Mesenchymal stem cell (in vitro differentiated cells and primary cell): ENCODE results near the gene RNF133.

Experiments
- DNase-seq: peaks from one replicate; pipeline ENCODE4 v3.0.0-alpha.2; 2013
- H2AFZ ChIP-seq: one replicate; pipeline ENCODE4 v1.6.1; 2013; ENCODE audit warnings: low read depth, mild to moderate bottlenecking, control low read depth, inconsistent platforms, low read length, moderate library complexity
- H2AK5ac ChIP-seq: 2 replicates; pipeline ENCODE4 v1.6.1; 2013; ENCODE audit warnings: low read length, moderate library complexity, mild to moderate bottlenecking, inconsistent platforms; ENCODE audit not compliant: severe bottlenecking
- H2BK120ac ChIP-seq: one replicate; pipeline ENCODE4 v1.6.1; 2013; ENCODE audit warnings: low read depth, mild to moderate bottlenecking, inconsistent platforms, low read length, moderate library complexity
- H2BK12ac ChIP-seq, 2 experiments: one replicate each; pipeline ENCODE4 v1.6.1; 2013; ENCODE audit warnings: inconsistent platforms in 2 of 2, low read length in 2 of 2, mild to moderate bottlenecking in 2 of 2, moderate library complexity in 2 of 2, control low read depth in 1 of 2
- H2BK15ac ChIP-seq: one replicate; pipeline ENCODE4 v1.6.1; 2013; ENCODE audit warnings: mild to moderate bottlenecking, low read depth, inconsistent platforms; ENCODE audit not compliant: poor library complexity, severe bottlenecking
- H2BK5ac ChIP-seq: 2 replicates; pipeline ENCODE4 v1.6.1; 2013; ENCODE audit warnings: low read depth, mild to moderate bottlenecking, low read length, control low read depth, inconsistent platforms; ENCODE audit not compliant: poor library complexity, severe bottlenecking
- H3K14ac ChIP-seq, 2 experiments: one replicate each; pipeline ENCODE4 v1.6.1; 2013; ENCODE audit warnings: inconsistent platforms in 2 of 2, low read length in 2 of 2, control low read depth in 1 of 2, mild to moderate bottlenecking in 1 of 2, moderate library complexity in 1 of 2
- H3K18ac ChIP-seq, 2 experiments: one replicate each; pipeline ENCODE4 v1.6.1; 2013; ENCODE audit warnings: inconsistent platforms in 2 of 2, low read length in 2 of 2, control low read depth in 1 of 2, low read depth in 1 of 2, mild to moderate bottlenecking in 1 of 2
- H3K23ac ChIP-seq, 2 experiments: one replicate each; pipeline ENCODE4 v1.6.1; 2013; ENCODE audit warnings: inconsistent platforms in 2 of 2, low read length in 2 of 2, mild to moderate bottlenecking in 2 of 2, moderate library complexity in 2 of 2, control low read depth in 1 of 2
- H3K27ac ChIP-seq: 2 replicates; pipeline ENCODE4 v1.5.1; 2013; ENCODE audit warnings: mild to moderate bottlenecking, moderate library complexity, low read length, control low read depth, inconsistent platforms; ENCODE audit not compliant: poor library complexity, severe bottlenecking
- H3K27me3 ChIP-seq, 2 experiments: 2 replicates each; pipeline versions ENCODE4 v1.6.1 to v1.7.0; 2013; ENCODE audit warnings: low read length in 2 of 2, mild to moderate bottlenecking in 2 of 2, moderate library complexity in 2 of 2, control low read depth in 1 of 2, inconsistent platforms in 1 of 2; ENCODE audit not compliant: control insufficient read depth in 1 of 2, insufficient read depth in 1 of 2
- H3K36me3 ChIP-seq, 2 experiments: 2 replicates each; pipeline versions ENCODE4 v1.6.1 to v1.7.0; 2013; ENCODE audit warnings: low read length in 2 of 2, control low read depth in 1 of 2, inconsistent platforms in 1 of 2, low read depth in 1 of 2, mild to moderate bottlenecking in 1 of 2; ENCODE audit not compliant: insufficient read depth in 2 of 2, control insufficient read depth in 1 of 2
- H3K4ac ChIP-seq, 2 experiments: one replicate each; pipeline ENCODE4 v1.6.1; 2013; ENCODE audit warnings: inconsistent platforms in 2 of 2, low read length in 2 of 2, mild to moderate bottlenecking in 2 of 2, moderate library complexity in 2 of 2, control low read depth in 1 of 2, low read depth in 1 of 2
- H3K4me1 ChIP-seq: 2 replicates; pipeline ENCODE4 v1.6.1; 2013; ENCODE audit warnings: low read depth, low read length, control low read depth; ENCODE audit not compliant: control insufficient read depth, insufficient read depth
- H3K4me2 ChIP-seq: 2 replicates; pipeline ENCODE4 v1.6.1; 2013; ENCODE audit warnings: low read length, mild to moderate bottlenecking, inconsistent platforms; ENCODE audit not compliant: poor library complexity, severe bottlenecking
- H3K4me3 ChIP-seq, 2 experiments: 2 replicates each; pipeline versions ENCODE4 v1.5.1 to v1.7.0; 2013; ENCODE audit warnings: low read length in 2 of 2, mild to moderate bottlenecking in 2 of 2, control low read depth in 1 of 2, low read depth in 1 of 2; ENCODE audit not compliant: insufficient read depth in 1 of 2
- H3K79me1 ChIP-seq: replicated peaks from 2 replicates; pipeline ENCODE4 v1.6.1; 2013; ENCODE audit warnings: mild to moderate bottlenecking, control low read depth, low read length, inconsistent platforms; ENCODE audit not compliant: poor library complexity, severe bottlenecking
- H3K9ac ChIP-seq: 2 replicates; pipeline ENCODE4 v1.7.0; 2013; ENCODE audit warnings: mild to moderate bottlenecking, low read length, moderate library complexity
- H3K9me3 ChIP-seq: 2 replicates; pipeline ENCODE4 v1.7.0; 2013; ENCODE audit warnings: mild to moderate bottlenecking, low read length; ENCODE audit not compliant: control insufficient read depth
- H4K8ac ChIP-seq: one replicate; pipeline ENCODE4 v1.6.1; 2013; ENCODE audit warnings: inconsistent platforms, mild to moderate bottlenecking, low read length, moderate library complexity
- H4K91ac ChIP-seq: one replicate; pipeline ENCODE4 v1.6.1; 2013; ENCODE audit warnings: mild to moderate bottlenecking, low read length, inconsistent platforms
- WGBS: methylation state at CpG from one replicate; pipeline ENCODE4 v1.1.7; 2013; ENCODE audit warnings: mixed read lengths; 5-methylcytosine and 5-hydroxymethylcytosine counted together

Gene RNF133

DNA sequence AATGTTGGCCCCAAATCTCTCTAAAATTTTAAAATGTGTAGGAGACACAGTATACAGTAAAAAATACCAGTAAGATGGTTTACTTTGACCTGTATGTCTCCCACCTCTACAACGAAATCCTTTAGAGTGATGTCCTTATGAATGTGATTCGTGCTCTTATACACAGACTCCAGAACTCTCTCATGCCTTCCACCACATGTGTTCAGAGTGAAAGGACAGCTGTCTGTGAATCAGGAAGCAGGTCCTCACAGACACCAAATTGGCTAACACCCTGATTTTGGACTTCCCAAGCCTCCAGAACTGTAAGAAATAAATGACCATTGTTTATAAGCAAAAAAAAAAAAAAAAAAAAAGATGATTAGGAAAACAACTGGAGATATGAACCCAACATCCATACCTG, 35.2 kb downstream of the RNF133 start:
- Histone ChIP-seq H2AK5ac (no peak overlapping the region), H4K8ac (no peak overlapping the region), H3K4ac (no peak overlapping the region), H3K79me1 (no peaks in the 10 kb centered on the region), H3K23ac (no peak overlapping the region), H3K4me1 (no peaks in the 10 kb centered on the region), H2AFZ (no peak overlapping the region), H3K27ac (no peak overlapping the region), H2BK120ac (no peak overlapping the region), H3K9me3 (no peaks in the 10 kb centered on the region), H3K4me3 (no peak overlapping the region), H3K36me3 (no peaks in the 10 kb centered on the region), H3K4me2 (no peak overlapping the region), H2BK5ac (no peak overlapping the region), H3K18ac (no peak overlapping the region), H2BK12ac (no peak overlapping the region), H2BK15ac (no peak overlapping the region), H3K9ac (no peak overlapping the region), H3K14ac (no peak overlapping the region), H4K91ac (no peak overlapping the region), H3K27me3 (no peaks in the 10 kb centered on the region)
- 95% methylated on average over 2 of the region's 2 CpGs for WGBS
- DNase-seq: no peak

- Histone ChIP-seq H2AK5ac (no peak overlapping the region), H3K4me2 (no peak overlapping the region), H4K8ac (no peak overlapping the region), H3K4me3 (no peak overlapping the region), H3K27ac (no peak overlapping the region), H2BK12ac (no peak overlapping the region), H3K79me1 (no peaks in the 10 kb centered on the region), H2AFZ (no peak overlapping the region), H2BK120ac (no peak overlapping the region), H3K23ac (no peak overlapping the region), H3K14ac (no peak overlapping the region), H2BK5ac (no peak overlapping the region), H3K9me3 (peaks cover 6% of the 10 kb centered on the region), H3K4me1 (no peaks in the 10 kb centered on the region), H3K9ac (no peak overlapping the region), H3K18ac (no peak overlapping the region), H3K36me3 (no peaks in the 10 kb centered on the region), H3K27me3 (no peaks in the 10 kb centered on the region), H2BK15ac (no peak overlapping the region), H4K91ac (no peak overlapping the region), H3K4ac (no peak overlapping the region)
- no peak for DNase-seq
- WGBS: 93% methylated on average over 1 of the region's 2 CpGs
Measured at GRCh38 chr7:122658856-122659255, 40.1 kb downstream of the RNF133 start.

GRCh38 chr7:122653685-122654084, 45.2 kb downstream of the RNF133 start:
- Histone ChIP-seq H3K79me1 (no peaks in the 10 kb centered on the region), H3K4me1 (no peaks in the 10 kb centered on the region), H3K36me3 (no peaks in the 10 kb centered on the region), H2BK15ac (no peak overlapping the region), H4K91ac (no peak overlapping the region), H3K4me2 (no peak overlapping the region), H2AFZ (no peak overlapping the region), H3K4ac (no peak overlapping the region), H3K9ac (no peak overlapping the region), H3K9me3 (peaks cover 6% of the 10 kb centered on the region), H3K4me3 (no peak overlapping the region), H3K18ac (no peak overlapping the region), H2BK12ac (no peak overlapping the region), H3K14ac (no peak overlapping the region), H4K8ac (no peak overlapping the region), H3K23ac (no peak overlapping the region), H2BK5ac (no peak overlapping the region), H2BK120ac (no peak overlapping the region), H3K27ac (no peak overlapping the region), H2AK5ac (no peak overlapping the region), H3K27me3 (no peaks in the 10 kb centered on the region)
- no peak for DNase-seq
- 88% methylated on average over 4 of the region's 5 CpGs for WGBS

- H2BK15ac ChIP-seq: no peak overlapping the region
- H3K79me1 ChIP-seq: no peaks in the 10 kb centered on the region
- no peak overlapping the region for H3K18ac ChIP-seq
- no peak overlapping the region for H2BK12ac ChIP-seq
- no peak overlapping the region for H3K14ac ChIP-seq
- H3K36me3 ChIP-seq: no peaks in the 10 kb centered on the region
- no peak overlapping the region for H2BK120ac ChIP-seq
- no peak overlapping the region for H3K27ac ChIP-seq
- no peak overlapping the region for H4K91ac ChIP-seq
- no peak overlapping the region for H3K9ac ChIP-seq
- H3K4me1 ChIP-seq: no peaks in the 10 kb centered on the region
- H3K27me3 ChIP-seq: no peaks in the 10 kb centered on the region
- no peak overlapping the region for H3K4me3 ChIP-seq
- no peak overlapping the region for H2AFZ ChIP-seq
- peaks cover 6% of the 10 kb centered on the region for H3K9me3 ChIP-seq
- H2BK5ac ChIP-seq: no peak overlapping the region
- no peak overlapping the region for H2AK5ac ChIP-seq
- no peak overlapping the region for H3K4ac ChIP-seq
- 93% methylated on average over 4 of the region's 4 CpGs for WGBS
- H3K23ac ChIP-seq: no peak overlapping the region
- H4K8ac ChIP-seq: no peak overlapping the region
- DNase-seq: no peak
- H3K4me2 ChIP-seq: no peak overlapping the region
Measured at GRCh38 chr7:122652876-122653275, 46.0 kb downstream of the RNF133 start.
